Astrocyte of the cerebellum (primary cell): ENCODE results near the gene PLIN4.

Experiments
- DNase-seq: peaks from one replicate; pipeline ENCODE4 v3.0.0-alpha.2; 2011; ENCODE audit warnings: low read depth
- H3K4me3 ChIP-seq: 2 replicates; pipeline ENCODE4 v1.5.1; 2011; ENCODE audit warnings: mild to moderate bottlenecking, low read depth, low read length, moderate library complexity
- in situ Hi-C: cut with HindIII; loops from 2 replicates; pipeline ENCODE4 v1.10.0; 2017; ENCODE audit warnings: low sequenced_read_pairs
- TF ChIP-seq, protein P1 (sequence below): IDR thresholded peaks from 2 replicates; pipeline ENCODE4 v1.5.1; 2012; ENCODE audit warnings: low read length, low read depth, moderate library complexity, mild to moderate bottlenecking; ENCODE audit errors: missing control alignments

The PLIN4 gene

DNA sequence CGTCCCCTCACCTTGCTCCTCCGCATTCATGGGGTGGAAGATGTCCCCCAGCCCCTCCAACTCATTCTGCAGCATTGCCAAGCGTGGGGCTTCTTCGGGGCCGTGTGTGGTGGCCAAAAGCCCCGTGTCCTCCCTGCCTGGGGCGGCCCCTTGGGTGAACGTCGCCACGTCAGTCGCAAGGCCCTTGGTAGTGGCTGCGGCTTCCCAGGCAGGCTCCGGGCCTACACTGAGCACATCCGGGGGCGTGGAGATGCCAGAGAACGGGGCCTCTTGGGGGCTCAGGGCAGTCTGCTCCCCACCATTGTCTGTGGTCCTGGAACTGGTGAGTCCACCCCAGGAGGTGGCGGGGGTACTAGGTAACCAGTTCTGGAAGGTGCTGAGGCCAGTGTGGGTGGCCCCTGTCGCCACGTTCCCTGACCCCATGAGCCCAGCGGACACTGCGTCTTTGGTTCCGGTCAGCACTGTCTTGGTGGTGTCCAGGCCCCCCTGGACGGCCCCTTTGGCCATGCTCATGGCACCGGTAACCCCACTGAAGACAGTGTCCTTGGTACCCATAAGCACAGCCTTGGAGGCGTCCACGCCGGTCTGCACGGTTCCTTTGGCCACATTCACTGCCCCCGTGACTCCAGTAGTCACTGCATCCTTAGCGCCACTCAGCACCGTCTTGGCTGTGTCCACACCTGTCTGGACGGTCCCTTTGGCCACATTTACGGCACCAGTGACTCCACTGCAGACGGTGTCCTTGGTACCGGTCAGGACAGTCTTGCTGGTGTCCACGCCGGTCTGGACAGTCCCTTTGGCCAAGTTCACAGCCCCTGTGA, 7.6 kb downstream of the PLIN4 start:
- TF ChIP-seq, protein P1, sequence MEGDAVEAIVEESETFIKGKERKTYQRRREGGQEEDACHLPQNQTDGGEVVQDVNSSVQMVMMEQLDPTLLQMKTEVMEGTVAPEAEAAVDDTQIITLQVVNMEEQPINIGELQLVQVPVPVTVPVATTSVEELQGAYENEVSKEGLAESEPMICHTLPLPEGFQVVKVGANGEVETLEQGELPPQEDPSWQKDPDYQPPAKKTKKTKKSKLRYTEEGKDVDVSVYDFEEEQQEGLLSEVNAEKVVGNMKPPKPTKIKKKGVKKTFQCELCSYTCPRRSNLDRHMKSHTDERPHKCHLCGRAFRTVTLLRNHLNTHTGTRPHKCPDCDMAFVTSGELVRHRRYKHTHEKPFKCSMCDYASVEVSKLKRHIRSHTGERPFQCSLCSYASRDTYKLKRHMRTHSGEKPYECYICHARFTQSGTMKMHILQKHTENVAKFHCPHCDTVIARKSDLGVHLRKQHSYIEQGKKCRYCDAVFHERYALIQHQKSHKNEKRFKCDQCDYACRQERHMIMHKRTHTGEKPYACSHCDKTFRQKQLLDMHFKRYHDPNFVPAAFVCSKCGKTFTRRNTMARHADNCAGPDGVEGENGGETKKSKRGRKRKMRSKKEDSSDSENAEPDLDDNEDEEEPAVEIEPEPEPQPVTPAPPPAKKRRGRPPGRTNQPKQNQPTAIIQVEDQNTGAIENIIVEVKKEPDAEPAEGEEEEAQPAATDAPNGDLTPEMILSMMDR = no peak
- no peak overlapping the region for H3K4me3 ChIP-seq
- DNase-seq = no peak
- in situ Hi-C loops = no loop called here

DNA sequence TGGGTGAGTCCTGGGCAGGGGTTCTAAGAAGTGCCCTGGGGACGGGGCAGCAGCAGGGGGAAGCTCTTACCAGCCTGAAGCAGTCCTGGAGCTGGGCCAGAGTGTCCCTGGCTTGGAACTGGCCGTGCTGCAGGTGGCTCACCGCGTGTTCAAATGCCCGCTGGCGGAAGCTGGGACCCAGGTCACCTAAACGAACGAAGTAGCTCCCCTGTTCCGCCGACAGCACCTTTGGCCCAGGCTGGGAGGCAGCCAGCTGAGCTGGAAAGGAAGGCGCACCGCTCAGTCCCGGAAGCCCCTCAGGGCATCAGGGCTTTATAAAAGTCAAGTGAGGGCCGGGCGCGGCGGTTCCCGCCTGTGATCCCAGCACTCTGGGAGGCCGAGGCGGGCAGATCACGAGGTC, 9.6 kb downstream of the PLIN4 start:
- H3K4me3 ChIP-seq = no peak overlapping the region
- TF ChIP-seq, protein P1 = no peak
- DNase-seq = no peak
- in situ Hi-C loops = no loop called here

DNA sequence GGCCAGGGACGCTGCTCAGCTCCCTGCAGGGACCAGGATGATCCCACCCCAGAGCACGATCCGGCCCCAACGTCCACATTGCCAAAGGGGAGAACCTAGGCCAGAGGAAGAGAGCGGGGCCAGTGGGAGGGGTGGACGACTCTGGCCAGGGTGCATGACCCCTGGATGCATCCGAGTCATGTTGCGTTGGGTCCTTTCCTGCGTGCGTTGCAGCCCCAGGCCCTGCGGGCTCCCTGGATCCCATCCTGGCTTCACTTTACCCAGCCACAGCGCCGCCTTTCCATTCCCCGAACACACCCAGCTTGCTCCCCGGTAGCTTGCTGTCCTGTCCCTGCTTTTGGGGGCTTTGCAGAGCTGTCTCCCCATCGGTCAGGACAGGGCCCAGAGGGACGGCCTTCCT, 10.5 kb downstream of the PLIN4 start:
- in situ Hi-C loops = no loop called here
- no peak overlapping the region for H3K4me3 ChIP-seq
- TF ChIP-seq, protein P1 = no peak

DNA sequence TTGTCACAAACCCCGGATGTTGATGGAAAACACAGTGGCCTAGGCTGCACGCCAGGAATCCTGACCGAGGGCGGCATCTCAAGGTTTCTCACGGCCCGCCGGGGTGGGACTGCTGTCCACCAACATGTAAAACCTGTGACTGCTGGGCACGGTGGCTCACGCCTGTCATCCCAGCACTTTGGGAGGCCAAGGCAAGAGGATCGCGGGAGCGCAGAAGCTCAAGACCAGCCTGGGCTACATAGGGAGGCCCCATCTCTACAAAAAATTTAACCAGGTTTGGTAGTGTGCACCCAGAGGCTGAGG, 11.2 kb downstream of the PLIN4 start:
- DNase-seq = no peak
- TF ChIP-seq, protein P1 = no peak
- in situ Hi-C loops = no loop called here
- H3K4me3 ChIP-seq = no peak overlapping the region

More for the DNA sequence above, 10.5 kb downstream of the PLIN4 start:
- DNase-seq = no peak

DNA sequence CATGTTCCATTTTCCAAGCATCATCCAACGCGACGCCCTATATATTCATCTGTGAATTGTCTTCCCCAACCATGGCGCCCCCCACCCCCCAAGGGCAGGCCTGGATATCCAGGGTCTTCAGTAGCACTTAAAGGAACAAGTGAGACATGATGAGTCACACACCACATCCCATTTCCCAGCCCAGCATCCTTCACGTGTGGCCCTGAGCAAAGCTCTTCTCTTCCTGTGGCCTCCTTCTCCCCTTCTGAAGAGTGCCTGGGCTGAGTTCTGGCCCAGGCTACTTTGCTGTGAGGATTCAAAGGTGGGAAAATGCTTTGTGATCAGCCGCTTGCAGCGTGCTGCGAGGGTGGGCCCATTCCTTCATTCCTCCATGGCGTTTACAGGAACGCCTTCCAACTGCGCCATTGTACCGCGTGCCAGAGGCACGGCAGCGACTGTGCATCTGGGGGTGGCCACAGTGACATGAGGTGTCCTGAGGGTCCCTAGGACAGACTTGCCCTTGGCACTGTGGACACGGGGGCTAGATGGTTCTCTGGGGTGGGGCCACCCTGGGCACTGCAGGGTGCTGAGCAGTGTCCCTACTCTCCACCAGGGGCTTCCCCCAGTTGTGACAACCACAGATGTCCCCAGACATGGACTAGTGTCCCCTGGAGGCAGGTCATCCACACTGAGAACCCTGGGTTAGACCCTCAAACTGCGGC, 11.7 kb downstream of the PLIN4 start:
- TF ChIP-seq, protein P1 = no peak
- in situ Hi-C loops = no loop called here
- no peak overlapping the region for H3K4me3 ChIP-seq
- peak; percentile 18 for DNase-seq

DNA sequence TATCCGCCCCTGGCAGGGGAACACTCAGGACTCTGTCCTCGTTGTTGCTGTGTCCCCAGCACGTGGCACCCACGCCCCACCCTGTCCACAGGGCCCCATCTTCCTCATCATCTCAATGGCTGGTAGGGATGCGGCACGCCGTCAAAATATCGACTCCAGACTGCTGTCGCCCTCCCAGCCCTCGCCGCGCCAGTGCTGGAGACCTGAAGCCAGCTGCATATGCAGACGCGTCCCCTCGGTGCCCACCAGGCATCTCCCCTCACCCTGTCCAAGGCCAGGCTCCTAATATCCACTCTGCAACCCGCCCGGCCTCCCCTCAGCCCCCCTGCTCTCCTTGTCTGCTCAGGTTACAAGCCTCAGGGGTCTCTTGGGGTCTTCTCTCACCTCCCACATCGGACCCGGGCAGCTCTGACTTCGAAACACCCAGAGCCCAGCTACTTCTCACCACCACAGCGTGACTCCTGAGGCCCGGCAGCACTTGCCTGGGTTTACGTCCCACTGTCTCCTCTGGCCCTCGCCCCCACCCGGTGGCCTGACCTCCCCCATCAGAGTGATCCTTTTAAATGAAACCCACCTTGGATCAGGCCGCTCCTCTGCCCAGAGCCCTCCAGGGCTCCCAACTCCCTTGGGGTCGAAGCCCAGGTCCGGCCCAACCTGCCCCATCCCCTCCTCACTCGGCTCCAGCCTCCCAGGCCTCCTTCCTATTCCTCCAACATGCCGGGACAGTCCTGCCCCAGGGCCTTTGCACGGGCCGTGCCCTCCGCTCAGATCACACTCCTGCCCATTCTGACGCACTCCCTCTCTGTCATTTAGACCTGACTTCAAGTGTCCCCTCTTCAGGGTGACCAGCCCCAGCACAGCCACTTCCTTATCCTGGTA, 12.5 kb downstream of the PLIN4 start:
- TF ChIP-seq, protein P1 = no peak
- in situ Hi-C loops = no loop called here

More for the DNA sequence above, 12.5 kb downstream of the PLIN4 start:
- H3K4me3 ChIP-seq = no peak overlapping the region
- no peak for DNase-seq
